Caki2 (cell line): ENCODE results near the gene GATB. TPM values are rescaled to one million over a fixed set of nuclear protein-coding genes. Genes with fewer than 3 reads are reported as not detected.

Experiments
- DNase-seq: peaks from one replicate; pipeline ENCODE4 v3.0.0-alpha.2; 2015; ENCODE audit warnings: low read depth
- in situ Hi-C: cut with HindIII; loops from 2 replicates; pipeline ENCODE4 v1.10.0; 2016; ENCODE audit warnings: low sequenced_read_pairs, low pct_unique_long_range_greater_than_20kb, mixed read lengths
- total RNA-seq: library from RNA; depleted of rRNA; stranded (reverse); fragments of >200 nt; shearing (Covaris generic); gene quantifications from 2 replicates; pipeline ENCODE4 v1.2.3, GENCODE V29; 2014; ENCODE audit warnings: low replicate concordance

Gene GATB
- total RNA-seq, 1 experiment from 2014 or later, result 41.2 TPM

DNA sequence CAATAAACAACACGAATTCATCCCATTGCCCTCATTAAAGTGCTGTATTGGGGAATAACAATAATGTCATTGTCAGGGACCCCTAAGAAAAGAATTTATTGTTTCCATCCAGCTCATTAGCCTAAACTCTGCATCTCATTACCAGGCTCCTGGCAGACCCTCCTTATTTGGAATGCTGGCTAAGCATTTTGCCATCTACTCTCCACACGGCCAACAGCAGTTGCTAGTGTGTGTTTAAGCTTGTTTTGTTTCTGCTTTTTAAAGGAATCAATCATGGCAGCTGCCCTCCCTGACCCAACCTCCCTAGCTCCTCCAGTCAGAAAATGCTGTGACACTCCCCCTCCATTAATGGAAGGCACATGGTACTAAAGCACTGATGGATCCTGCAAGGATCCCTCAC is 43.5 kb downstream of the GATB start:
- DNase-seq, result no peak
- in situ Hi-C loops, result no loop called here

DNA sequence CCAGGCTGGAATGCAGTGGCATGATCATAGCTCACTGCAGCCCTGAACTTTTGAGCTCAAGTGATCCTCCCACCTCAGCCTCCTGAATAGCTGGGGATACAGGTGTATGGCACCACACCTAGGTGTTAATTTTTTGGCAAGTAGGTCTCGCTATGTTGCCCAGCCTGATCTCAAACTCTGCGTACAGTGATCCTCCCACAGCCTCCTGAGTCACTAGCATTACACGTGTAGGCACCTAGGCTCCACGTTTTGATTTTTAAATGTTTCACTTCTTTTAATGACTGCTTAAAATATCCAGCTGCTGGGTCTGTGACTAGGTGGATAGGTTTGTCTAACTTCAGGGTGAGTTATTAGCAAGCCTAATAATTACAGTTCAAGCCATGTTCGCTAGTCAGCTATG is 44.5 kb downstream of the GATB start:
- no peak for DNase-seq
- in situ Hi-C loops, result no loop called here

DNA sequence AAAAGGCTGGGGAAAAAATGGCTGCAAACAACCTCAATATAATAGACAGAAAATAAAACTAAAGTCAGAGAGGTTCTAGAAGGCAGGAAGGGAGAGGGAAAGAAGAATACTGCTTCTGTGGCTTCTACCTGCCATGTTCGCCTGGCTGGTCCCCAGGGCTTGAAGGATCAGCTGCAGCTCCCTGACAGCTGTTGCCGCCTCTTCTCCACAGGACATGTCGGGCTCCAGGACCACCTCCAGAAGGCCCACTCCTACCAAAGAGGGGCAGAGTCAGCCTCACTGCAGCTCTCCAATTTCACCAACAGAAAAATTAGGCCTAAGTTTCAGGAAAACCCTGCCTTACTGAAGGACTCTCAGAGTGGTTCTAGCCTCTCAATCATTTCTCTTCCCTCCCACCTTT is 44.9 kb downstream of the GATB start:
- in situ Hi-C loops, result no loop called here
- DNase-seq, result no peak

DNA sequence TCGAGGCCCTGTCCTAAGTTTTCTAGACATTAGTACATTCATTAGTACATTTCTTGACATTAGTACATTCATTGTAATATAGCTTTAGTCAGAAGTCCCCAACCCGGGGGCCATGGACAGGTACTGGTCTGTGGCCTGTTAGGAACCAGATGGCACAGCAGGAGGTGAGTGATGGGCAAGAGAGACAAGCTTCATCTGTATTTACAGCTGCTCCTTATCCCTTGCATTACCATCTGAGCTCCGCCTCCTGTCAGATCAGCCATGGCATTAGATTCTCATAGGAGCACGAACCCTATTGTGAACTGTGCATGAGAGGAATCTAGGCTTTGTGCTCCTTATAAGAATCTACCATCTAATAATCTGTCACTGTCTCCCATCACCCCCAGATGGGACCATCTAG is 48.0 kb downstream of the GATB start:
- in situ Hi-C loops, result no loop called here
- no peak for DNase-seq

DNA sequence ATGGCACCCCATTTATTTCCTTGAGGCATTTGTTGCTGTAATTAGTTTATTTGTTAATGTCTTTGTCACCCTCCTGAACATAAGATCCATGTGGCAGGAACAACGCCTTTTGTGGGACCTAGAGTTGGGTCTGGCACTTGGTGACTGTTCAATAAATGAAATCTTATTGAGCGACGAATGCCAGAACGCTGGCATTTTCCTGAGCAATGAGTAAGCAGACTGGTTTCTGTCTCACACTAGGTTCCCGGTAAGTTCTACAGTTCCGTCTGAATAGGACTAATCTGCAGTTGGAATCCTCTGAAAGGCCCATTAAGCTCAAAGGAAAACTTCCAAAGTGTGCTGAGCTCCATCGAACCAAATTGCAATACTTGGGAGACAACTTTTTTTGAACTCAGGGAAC is 49.2 kb downstream of the GATB start:
- in situ Hi-C loops, result no loop called here
- DNase-seq, result no peak

DNA sequence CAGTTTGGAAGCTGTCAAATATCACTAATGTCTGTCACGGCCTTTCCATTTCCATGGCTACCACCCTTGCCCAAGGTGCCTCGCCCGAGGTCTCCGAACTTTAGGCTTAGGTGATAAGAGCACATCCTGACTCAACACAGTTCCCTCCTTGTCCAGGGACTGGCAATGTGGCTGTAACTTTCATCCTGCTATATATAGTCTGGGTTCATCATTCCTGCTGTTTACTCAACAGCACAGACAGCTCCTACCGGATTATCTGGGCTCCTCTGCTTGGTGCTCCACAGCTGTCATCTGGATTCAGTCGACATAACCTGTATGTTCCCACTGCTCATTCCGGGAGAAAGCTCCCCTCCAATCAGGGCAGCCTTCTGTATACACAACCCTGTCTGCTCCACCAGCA is 51.2 kb downstream of the GATB start:
- no peak for DNase-seq
- in situ Hi-C loops, result no loop called here

DNA sequence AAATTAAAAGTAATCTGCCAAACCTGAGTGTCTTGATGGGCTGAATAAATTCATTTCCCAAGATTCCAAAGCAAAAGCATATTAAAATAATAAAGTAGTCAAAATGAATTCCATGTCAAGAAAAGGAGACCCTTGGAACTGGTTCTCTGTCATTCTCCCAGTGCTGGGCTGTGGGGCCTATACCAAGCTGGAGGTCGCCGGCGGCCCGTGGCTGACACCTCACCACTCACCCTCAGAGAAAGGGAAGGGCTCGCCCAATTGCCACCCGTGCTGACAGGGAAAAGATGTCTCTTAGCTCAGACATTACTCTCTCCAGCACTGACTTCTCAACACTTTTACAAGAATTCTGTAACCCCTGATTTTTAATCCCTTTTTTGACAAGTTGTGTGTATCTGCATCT is 51.7 kb downstream of the GATB start:
- DNase-seq, result no peak
- in situ Hi-C loops, result no loop called here

DNA sequence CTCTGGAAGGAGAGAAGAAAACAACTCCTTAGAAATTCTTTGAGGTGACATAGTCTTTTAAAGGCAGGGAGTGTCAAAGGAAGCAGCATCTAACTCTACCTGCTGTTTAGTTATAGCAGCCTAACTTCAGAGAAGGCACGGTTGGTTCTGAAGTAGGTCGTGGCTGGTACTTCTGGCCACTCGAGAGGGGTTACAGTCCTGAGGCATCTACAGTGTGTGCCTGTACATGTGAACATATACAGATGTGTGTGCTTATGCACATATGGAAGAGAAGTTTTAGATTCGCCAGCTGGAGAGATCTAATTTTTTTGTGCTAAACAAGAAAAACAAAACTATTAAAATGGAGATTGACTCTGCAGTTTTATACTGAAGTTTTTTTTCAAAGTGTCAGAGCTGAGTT is 52.7 kb downstream of the GATB start:
- in situ Hi-C loops, result no loop called here
- DNase-seq, result no peak

DNA sequence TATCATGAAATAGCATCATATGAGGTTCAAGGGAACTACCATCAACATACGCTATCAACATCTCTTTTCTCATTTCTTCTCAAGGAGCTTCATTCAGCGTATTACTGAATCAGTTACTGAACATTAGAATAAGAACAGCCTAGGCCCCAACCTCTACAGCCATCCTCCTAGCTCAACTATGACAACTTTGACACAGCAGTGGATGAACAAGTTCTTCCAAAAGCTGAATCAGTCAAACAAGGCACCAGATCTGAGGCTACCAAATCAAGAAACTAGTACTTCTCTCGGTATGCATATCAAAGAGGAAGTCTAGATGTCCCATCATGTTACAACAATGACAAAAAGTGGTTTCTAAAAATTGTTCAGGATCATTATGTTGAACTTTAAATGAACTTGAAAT is 57.4 kb downstream of the GATB start:
- no peak for DNase-seq
- in situ Hi-C loops, result no loop called here

DNA sequence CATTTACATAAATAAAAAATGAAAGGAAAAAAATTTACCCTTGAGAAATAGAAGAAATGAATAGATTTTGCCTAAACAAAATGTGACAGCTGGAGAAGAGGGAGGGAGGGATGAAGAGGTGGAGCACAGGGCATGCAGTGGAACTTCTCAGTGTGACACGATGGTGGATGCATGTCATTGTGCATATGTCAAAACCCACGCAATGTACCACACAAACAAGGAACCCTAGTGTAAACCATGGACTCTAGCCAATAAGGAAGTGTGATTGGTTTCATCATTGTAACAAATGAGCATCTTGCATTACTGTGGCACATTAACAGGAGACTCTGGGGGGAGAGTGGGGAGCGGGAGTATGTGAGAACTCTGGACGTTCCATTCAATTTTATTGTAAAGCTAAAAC is 58.6 kb downstream of the GATB start:
- in situ Hi-C loops, result no loop called here
- DNase-seq, result no peak

DNA sequence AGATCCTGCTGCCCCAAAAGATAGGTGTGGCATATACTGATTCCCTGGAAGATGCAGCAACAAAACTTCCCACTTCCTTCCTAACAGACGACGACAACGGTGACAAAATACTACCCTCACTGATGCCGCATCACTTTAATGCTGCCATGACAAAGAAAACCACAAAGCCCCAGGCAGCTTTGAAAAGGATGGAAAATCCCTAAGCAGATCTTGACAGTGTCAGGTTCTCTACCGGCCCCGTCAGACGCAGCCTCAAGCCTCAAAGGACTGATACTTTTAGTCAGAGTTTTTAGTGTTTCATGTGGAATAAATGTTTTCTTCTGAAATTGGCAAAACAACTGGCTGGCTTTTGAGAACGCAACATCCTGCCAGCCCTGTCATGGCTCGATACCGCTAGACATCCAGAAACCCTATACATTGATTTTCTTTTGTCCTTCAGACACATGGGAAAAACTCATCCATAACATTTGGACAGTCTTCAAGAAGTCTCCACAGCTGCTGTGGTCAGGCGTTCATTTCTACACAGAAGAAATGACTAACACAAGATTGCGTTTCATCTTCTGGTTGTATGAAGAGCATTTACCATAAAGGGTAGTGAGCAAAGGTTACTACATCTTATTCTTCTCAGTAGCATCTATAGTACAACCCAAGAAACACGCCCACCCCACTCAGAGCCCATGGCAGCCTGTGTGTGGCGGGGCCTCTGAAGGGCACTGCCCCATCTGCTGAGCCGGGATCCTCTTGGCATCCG is 60.1 kb downstream of the GATB start:
- in situ Hi-C loops, result no loop called here
- no peak for DNase-seq

DNA sequence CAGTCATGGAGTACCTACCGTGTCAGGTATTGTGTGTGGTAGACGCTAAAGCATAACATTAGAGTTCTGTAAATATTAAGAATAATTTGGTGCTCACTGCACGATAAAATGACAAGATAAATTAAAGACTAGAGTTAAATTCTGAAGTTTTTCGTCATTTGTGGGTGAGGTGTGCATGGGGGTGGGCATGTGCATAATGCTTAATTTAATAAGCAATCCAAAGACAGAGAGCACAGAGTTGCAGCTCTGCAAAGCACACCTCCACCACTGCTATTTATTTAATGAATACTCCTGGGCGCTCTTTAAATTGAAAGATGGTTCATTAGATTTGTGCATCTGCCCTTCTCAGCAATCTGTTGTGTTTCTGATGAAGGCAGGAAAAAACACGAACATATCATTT is 62.6 kb downstream of the GATB start:
- in situ Hi-C loops, result no loop called here
- no peak for DNase-seq

DNA sequence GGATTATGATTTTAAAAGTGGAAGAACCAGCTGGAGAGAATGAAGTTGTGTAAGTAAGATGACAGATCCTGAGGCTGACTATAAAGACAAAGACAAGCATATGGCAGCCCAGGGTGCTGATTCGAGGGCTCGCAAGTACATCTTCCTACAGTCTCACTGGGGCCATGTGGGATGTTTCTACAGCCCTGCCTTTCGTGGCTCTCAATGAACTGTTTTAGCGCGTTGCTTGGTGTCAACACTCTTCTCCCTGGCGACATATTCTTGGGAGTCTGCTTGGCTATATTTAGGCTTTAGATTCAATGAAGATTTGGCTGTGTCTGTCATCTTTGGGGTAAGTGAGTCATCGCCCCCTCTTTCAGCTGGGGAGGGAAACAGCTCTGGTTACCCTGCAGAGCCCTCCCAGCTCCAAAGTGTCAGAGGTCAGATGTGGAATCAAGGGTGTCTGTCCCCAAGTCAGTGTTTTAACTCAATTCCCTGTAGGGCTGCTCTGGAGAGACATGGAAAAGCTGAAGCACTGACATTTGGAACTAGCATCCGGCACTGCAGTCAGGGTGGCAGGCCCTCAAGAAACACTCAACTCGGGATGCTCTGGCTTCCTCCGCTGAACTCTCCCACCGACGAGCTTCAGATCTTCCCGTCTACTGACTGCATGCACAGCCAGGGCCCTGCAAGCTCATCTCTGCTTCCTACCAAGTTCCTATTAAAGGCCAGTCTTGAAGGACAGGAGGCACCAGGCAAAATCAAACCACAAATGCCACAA is 65.7 kb downstream of the GATB start:
- no peak for DNase-seq
- in situ Hi-C loops, result no loop called here

DNA sequence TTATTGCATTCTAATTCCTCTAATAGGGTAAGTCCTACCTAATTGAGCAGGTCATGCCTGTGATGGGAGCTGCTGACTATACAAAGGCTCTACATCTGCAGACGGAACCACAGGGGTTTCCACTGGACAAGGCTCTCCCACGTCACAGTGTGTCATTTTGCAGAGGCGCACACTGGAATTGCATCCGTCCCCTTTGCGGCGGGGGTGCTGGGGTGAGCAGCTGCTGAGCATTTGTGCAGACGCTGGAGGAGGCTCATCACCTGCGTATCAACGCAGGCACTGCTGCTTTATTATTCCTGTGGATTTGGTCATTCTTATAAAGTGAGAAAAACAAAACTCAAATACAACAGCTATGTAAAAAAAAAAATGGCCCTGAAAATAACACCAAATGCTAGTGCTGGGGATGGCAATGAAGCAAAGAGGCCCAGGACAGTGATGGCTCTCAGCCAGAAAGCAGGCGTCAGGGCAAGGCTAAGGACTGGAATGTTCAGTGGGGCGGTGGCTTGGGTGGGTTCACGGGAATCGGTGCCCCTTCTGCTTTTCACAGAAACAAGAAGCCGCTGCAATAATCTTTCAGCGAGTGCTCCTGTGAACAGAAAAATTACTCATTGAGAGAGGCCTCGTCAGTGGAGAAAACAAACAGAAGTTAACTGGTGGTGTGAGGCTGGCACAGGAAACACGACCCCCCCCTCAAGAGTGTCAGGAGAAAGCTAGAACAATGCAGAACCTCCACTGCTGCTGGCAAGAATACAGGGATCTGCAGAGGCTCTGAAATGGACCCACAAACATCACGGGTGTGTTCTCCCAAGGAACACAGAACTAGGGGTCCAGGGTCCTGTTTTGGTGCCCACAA is 67.8 kb downstream of the GATB start:
- DNase-seq, result no peak
- in situ Hi-C loops, result no loop called here

DNA sequence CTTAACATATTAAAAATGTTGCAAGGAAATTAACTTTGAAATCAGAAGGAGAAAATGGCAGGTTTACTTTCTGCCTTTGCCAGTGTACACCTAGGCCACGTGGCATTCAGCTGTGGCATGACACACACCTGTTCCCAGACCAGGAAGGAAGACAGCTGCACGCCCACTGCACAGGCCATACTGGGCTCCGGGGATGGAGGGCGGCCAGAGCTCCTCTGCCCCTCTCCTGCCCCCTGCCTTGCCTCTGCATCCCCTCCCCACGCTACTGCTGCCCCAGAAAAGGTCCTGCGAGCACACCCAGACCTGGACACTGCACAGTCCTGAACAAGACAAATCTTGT is 68.4 kb downstream of the GATB start:
- in situ Hi-C loops, result no loop called here
- no peak for DNase-seq

DNA sequence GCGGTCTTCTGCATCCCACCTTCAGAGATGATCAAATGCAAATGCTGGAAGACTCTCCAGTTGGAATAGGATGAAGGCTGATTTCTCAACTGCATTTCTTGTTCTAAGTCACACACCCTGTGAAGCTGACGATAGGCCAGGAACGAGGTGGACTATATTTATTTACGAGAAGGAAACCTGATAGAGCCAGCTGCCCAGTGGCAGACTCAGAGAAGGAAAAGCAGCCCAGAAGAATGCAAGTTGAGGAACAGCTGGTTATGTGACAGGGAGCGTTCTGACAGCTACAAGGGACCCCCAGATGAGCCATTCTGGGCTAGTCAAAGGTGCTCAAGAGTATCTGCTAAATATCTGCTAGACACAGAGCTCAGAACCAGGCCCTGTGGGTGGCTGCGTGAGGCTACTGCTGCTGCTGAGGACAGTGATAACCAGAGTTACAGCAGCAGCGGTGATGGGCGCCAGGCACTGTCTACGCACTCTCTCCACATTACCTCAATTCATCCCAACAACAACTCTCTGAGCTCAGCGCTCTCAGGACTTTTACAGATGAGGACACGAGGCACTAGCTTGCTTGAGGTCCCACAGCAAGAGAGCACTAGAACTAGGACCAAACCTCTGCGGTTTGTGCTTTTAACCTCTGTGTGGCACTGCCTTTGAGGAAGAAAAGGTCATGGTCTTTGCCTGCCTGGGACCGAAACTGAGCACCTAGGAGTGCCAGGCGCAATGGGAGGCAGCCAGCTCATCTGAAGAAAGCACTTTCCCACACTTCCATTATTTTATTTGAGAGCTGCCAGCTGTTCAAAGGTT is 69.0 kb downstream of the GATB start:
- DNase-seq, result no peak
- in situ Hi-C loops, result no loop called here

DNA sequence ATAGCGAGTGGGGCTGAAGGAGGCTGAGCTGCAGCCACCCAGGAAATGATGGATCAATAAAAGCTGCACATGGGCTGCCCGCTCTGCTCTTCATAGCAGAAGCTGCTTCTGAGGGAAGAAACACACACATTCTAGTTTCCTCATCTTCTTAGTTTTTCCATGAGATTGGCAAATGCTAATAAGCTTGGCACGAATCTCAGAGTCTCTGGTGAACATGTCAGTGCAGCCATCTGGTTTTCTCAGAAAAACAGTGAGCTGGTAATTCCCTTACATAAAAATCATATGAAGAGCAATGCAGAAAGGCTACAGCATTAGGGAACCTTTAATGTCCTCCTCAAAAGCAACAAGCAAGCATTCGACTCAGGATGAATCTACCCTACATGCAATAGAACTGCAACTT is 69.9 kb downstream of the GATB start:
- in situ Hi-C loops, result no loop called here
- no peak for DNase-seq

DNA sequence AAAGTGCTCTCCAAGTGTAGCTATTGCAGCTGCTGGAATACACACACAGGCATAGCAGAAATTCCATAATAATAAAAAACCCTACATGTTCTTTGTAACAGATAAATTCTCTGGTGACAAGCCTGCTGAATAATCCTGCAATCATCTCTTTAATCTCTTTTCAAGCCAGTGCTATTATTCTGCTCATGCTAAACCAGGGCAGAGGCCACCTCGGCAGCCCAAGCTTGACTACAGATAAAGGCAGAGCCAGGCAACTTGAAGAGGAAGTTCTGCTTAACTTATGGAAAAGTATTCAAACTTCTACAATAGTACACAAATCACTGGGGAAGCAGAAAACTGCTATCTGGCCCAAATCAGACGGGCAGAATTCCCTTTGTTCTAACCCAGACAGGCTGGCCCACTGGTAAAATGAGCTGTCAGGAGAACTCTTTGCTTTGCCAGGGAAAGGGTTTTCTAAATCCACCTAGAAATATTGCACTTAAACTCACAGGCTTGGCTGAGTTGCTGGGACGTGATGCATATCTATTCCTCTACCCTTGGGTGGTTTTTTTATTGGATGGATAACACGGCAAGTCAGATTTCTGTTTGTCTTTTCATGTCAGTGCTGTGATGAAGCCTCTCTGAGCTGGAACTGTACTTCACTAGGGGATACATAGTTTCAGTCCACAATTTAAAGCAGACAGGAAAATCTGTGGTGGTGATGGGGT is 70.5 kb downstream of the GATB start:
- in situ Hi-C loops, result no loop called here
- DNase-seq, result no peak
